ENCODE results near the gene ALG14. TPM values are rescaled to one million over a fixed set of nuclear protein-coding genes. Genes with fewer than 3 reads are reported as not detected.
"Not testable (repeated sequence)": the region's sequence is repeated elsewhere in the genome, so short reads cannot be mapped to it uniquely, and the experiment has no call there.

Gene ALG14
- total and polyA plus RNA-seq, 4 donors = 0.50 to 3.2 (median 1.8) TPM

GRCh38 chr1:94952539-94952938 is 120.2 kb downstream of the ALG14 start:
- Histone ChIP-seq H3K36me3 (ENCODE audit: control insufficient read depth in 1 of 2, insufficient read depth in 2 of 2, low read length in 1 of 2) (no peaks in the 10 kb centered on the region), H3K27me3 (ENCODE audit: control insufficient read depth in 1 of 2, insufficient read depth in 2 of 2, low read length in 1 of 2) (no peaks in the 10 kb centered on the region), H3K27ac (ENCODE audit: low read depth in 1 of 2, low read length in 2 of 2) (no peak overlapping the region), H3K4me3 (ENCODE audit: low read length in 2 of 2) (no peak overlapping the region), H3K4me1 (ENCODE audit: control insufficient read depth in 1 of 2, insufficient read depth in 2 of 2, low read length in 2 of 2) (peaks cover 0 to 3% of the 10 kb centered on the region in 2 donors), H3K9me3 (ENCODE audit: control insufficient read depth, low read length) (no peaks in the 10 kb centered on the region)
- no peak for DNase-seq
- ATAC-seq (ENCODE audit: low FRiP score) = no peak
- intact Hi-C loops (cut with DNase I) = no loop called here
- 98 to 100% methylated on average over 5 of the region's 5 CpGs for whole genome bisulfite sequencing, 2 donors

- H3K4me3 ChIP-seq (ENCODE audit: low read length in 2 of 2) = no peak overlapping the region
- no peaks in the 10 kb centered on the region for H3K36me3 ChIP-seq (ENCODE audit: control insufficient read depth in 1 of 2, insufficient read depth in 2 of 2, low read length in 1 of 2)
- peaks cover 0 to 3% of the 10 kb centered on the region in 2 donors for H3K4me1 ChIP-seq (ENCODE audit: control insufficient read depth in 1 of 2, insufficient read depth in 2 of 2, low read length in 2 of 2)
- WGBS, 2 donors = 81 to 84% methylated on average over 5 of the region's 5 CpGs
- no peaks in the 10 kb centered on the region for H3K27me3 ChIP-seq (ENCODE audit: control insufficient read depth in 1 of 2, insufficient read depth in 2 of 2, low read length in 1 of 2)
- ATAC-seq (ENCODE audit: low FRiP score) (no peak), DNase-seq (no peak)
- no peak overlapping the region for H3K27ac ChIP-seq (ENCODE audit: low read depth in 1 of 2, low read length in 2 of 2)
- H3K9me3 ChIP-seq (ENCODE audit: control insufficient read depth, low read length) = no peaks in the 10 kb centered on the region
- intact Hi-C loops (cut with DNase I) = no loop called here
Measured at GRCh38 chr1:94951509-94952208, 121.1 kb downstream of the ALG14 start.

GRCh38 chr1:94951046-94951445 is 121.7 kb downstream of the ALG14 start:
- Histone ChIP-seq H3K4me3 (ENCODE audit: low read length in 2 of 2) (no peak overlapping the region), H3K36me3 (ENCODE audit: control insufficient read depth in 1 of 2, insufficient read depth in 2 of 2, low read length in 1 of 2) (no peaks in the 10 kb centered on the region), H3K27ac (ENCODE audit: low read depth in 1 of 2, low read length in 2 of 2) (no peak overlapping the region), H3K4me1 (ENCODE audit: control insufficient read depth in 1 of 2, insufficient read depth in 2 of 2, low read length in 2 of 2) (peaks cover 0 to 3% of the 10 kb centered on the region in 2 donors), H3K27me3 (ENCODE audit: control insufficient read depth in 1 of 2, insufficient read depth in 2 of 2, low read length in 1 of 2) (no peaks in the 10 kb centered on the region), H3K9me3 (ENCODE audit: control insufficient read depth, low read length) (no peaks in the 10 kb centered on the region)
- no peak for DNase-seq
- intact Hi-C loops (cut with DNase I) = no loop called here
- ATAC-seq (ENCODE audit: low FRiP score) = no peak
- WGBS, 2 donors = 51 to 70% methylated on average over 2 of the region's 2 CpGs

- Histone ChIP-seq H3K27ac (ENCODE audit: low read depth in 1 of 2, low read length in 2 of 2) (no peak overlapping the region), H3K27me3 (ENCODE audit: control insufficient read depth in 1 of 2, insufficient read depth in 2 of 2, low read length in 1 of 2) (no peaks in the 10 kb centered on the region), H3K36me3 (ENCODE audit: control insufficient read depth in 1 of 2, insufficient read depth in 2 of 2, low read length in 1 of 2) (no peaks in the 10 kb centered on the region), H3K9me3 (ENCODE audit: control insufficient read depth, low read length) (no peaks in the 10 kb centered on the region), H3K4me1 (ENCODE audit: control insufficient read depth in 1 of 2, insufficient read depth in 2 of 2, low read length in 2 of 2) (peaks cover 0 to 3% of the 10 kb centered on the region in 2 donors), H3K4me3 (ENCODE audit: low read length in 2 of 2) (no peak overlapping the region)
- 24 to 27% methylated on average over 4 of the region's 4 CpGs for WGBS, 2 donors
- intact Hi-C loops (cut with DNase I) = no loop called here
- DNase-seq = no peak
- no peak for ATAC-seq (ENCODE audit: low FRiP score)
Measured at GRCh38 chr1:94949681-94950661, 122.8 kb downstream of the ALG14 start.

GRCh38 chr1:94947437-94947836 is 125.3 kb downstream of the ALG14 start:
- WGBS, 2 donors = 0 to 10% methylated on average over 1 of the region's 1 CpG
- ATAC-seq (ENCODE audit: low FRiP score) (peak; percentile 54), DNase-seq (no peak)
- H3K9me3 ChIP-seq (ENCODE audit: control insufficient read depth, low read length) = no peaks in the 10 kb centered on the region
- intact Hi-C loops (cut with DNase I) = no loop called here
- no peaks in the 10 kb centered on the region for H3K27me3 ChIP-seq (ENCODE audit: control insufficient read depth in 1 of 2, insufficient read depth in 2 of 2, low read length in 1 of 2)
- H3K27ac ChIP-seq (ENCODE audit: low read depth in 1 of 2, low read length in 2 of 2) = peak overlapping the region in 1 of 2 donors; percentile 50
- H3K36me3 ChIP-seq (ENCODE audit: control insufficient read depth in 1 of 2, insufficient read depth in 2 of 2, low read length in 1 of 2) = no peaks in the 10 kb centered on the region
- peaks cover 0 to 3% of the 10 kb centered on the region in 2 donors for H3K4me1 ChIP-seq (ENCODE audit: control insufficient read depth in 1 of 2, insufficient read depth in 2 of 2, low read length in 2 of 2)
- H3K4me3 ChIP-seq (ENCODE audit: low read length in 2 of 2) = no peak overlapping the region

- Histone ChIP-seq H3K4me3 (ENCODE audit: low read length in 2 of 2) (no peak overlapping the region), H3K4me1 (ENCODE audit: control insufficient read depth in 1 of 2, insufficient read depth in 2 of 2, low read length in 2 of 2) (peaks cover 0 to 3% of the 10 kb centered on the region in 2 donors), H3K27me3 (ENCODE audit: control insufficient read depth in 1 of 2, insufficient read depth in 2 of 2, low read length in 1 of 2) (no peaks in the 10 kb centered on the region), H3K36me3 (ENCODE audit: control insufficient read depth in 1 of 2, insufficient read depth in 2 of 2, low read length in 1 of 2) (no peaks in the 10 kb centered on the region), H3K9me3 (ENCODE audit: control insufficient read depth, low read length) (no peaks in the 10 kb centered on the region), H3K27ac (ENCODE audit: low read depth in 1 of 2, low read length in 2 of 2) (peak overlapping the region in 1 of 2 donors; percentile 71)
- WGBS, 2 donors = 36 to 39% methylated on average over 3 of the region's 3 CpGs
- no peak for ATAC-seq (ENCODE audit: low FRiP score)
- intact Hi-C loops (cut with DNase I) = no loop called here
- DNase-seq = no peak
Measured at GRCh38 chr1:94946886-94947285, 125.9 kb downstream of the ALG14 start.

GRCh38 chr1:94942171-94943128 is 130.3 kb downstream of the ALG14 start:
- DNase-seq = no peak
- intact Hi-C loops (cut with DNase I) = no loop called here
- Histone ChIP-seq H3K27ac (ENCODE audit: low read depth in 1 of 2, low read length in 2 of 2) (no peak overlapping the region), H3K27me3 (ENCODE audit: control insufficient read depth in 1 of 2, insufficient read depth in 2 of 2, low read length in 1 of 2) (no peaks in the 10 kb centered on the region), H3K36me3 (ENCODE audit: control insufficient read depth in 1 of 2, insufficient read depth in 2 of 2, low read length in 1 of 2) (no peaks in the 10 kb centered on the region), H3K4me1 (ENCODE audit: control insufficient read depth in 1 of 2, insufficient read depth in 2 of 2, low read length in 2 of 2) (no peaks in the 10 kb centered on the region), H3K9me3 (ENCODE audit: control insufficient read depth, low read length) (no peaks in the 10 kb centered on the region), H3K4me3 (ENCODE audit: low read length in 2 of 2) (no peak overlapping the region)
- 70 to 83% methylated on average over 8 of the region's 8 CpGs for WGBS, 2 donors
- no peak for ATAC-seq (ENCODE audit: low FRiP score)

GRCh38 chr1:94941480-94941879 is 131.3 kb downstream of the ALG14 start:
- H3K27me3 ChIP-seq (ENCODE audit: control insufficient read depth in 1 of 2, insufficient read depth in 2 of 2, low read length in 1 of 2); H3K27ac ChIP-seq (ENCODE audit: low read depth in 1 of 2, low read length in 2 of 2); DNase-seq; H3K4me3 ChIP-seq (ENCODE audit: low read length in 2 of 2); H3K4me1 ChIP-seq (ENCODE audit: control insufficient read depth in 1 of 2, insufficient read depth in 2 of 2, low read length in 2 of 2); intact Hi-C loops (cut with DNase I); H3K9me3 ChIP-seq (ENCODE audit: control insufficient read depth, low read length); H3K36me3 ChIP-seq (ENCODE audit: control insufficient read depth in 1 of 2, insufficient read depth in 2 of 2, low read length in 1 of 2); ATAC-seq (ENCODE audit: low FRiP score): not testable (repeated sequence)
- 98 to 100% methylated on average over 1 of the region's 1 CpG for WGBS, 2 donors

Measured in aorta (tissue), 5 donors.